HepG2 (cell line): Measurements from ENCODE around the gene SLC51B. TPM values are rescaled to one million over a fixed set of nuclear protein-coding genes. Genes with fewer than 3 reads are reported as not detected.

Experiments
- BORCS8-MEF2B ChIP-seq: sonication (generic); formaldehyde crosslinking; IDR thresholded peaks from 2 replicates; pipeline ENCODE4 v1.8.0; 2022; ENCODE audit warnings: mild to moderate bottlenecking, missing genetic modification reagents
- DZIP1 ChIP-seq: sonication (generic); formaldehyde crosslinking; IDR thresholded peaks from 2 replicates; pipeline ENCODE4 v1.5.0; 2020; ENCODE audit warnings: mild to moderate bottlenecking, missing genetic modification reagents
- GLI4 ChIP-seq: sonication (generic); formaldehyde crosslinking; IDR thresholded peaks from 2 replicates; pipeline ENCODE4 v1.5.1; 2020; ENCODE audit warnings: missing genetic modification reagents, mild to moderate bottlenecking, moderate library complexity, borderline replicate concordance
- HOXA3 ChIP-seq: sonication (generic); formaldehyde crosslinking; IDR thresholded peaks from 2 replicates; pipeline ENCODE4 v1.5.0; 2020; ENCODE audit warnings: missing genetic modification reagents
- KDM2A ChIP-seq: sonication (generic); formaldehyde crosslinking; IDR thresholded peaks from 2 replicates; pipeline ENCODE4 v1.4.0; 2020; ENCODE audit warnings: low read depth, missing genetic modification reagents, borderline replicate concordance
- MED8 ChIP-seq: sonication (generic); formaldehyde crosslinking; IDR thresholded peaks from 2 replicates; pipeline ENCODE4 v1.8.1; 2023; ENCODE audit warnings: mild to moderate bottlenecking, missing genetic modification reagents; ENCODE audit not compliant: insufficient replicate concordance
- PAF1 ChIP-seq: IDR thresholded peaks from 2 replicates; pipeline ENCODE4 v1.6.1; 2016; ENCODE audit warnings: missing genetic modification reagents, missing compliant biosample characterization
- SP5 ChIP-seq: IDR thresholded peaks from 2 replicates; pipeline ENCODE4 v1.6.1; 2016; ENCODE audit warnings: low read depth, borderline replicate concordance
- YY1 ChIP-seq: IDR thresholded peaks from 2 replicates; pipeline ENCODE4 v1.6.1; 2011; ENCODE audit warnings: low read length, low read depth, moderate library complexity, mild to moderate bottlenecking; ENCODE audit not compliant: insufficient read depth, insufficient replicate concordance
- ZC3H13 ChIP-seq: sonication (generic); formaldehyde crosslinking; IDR thresholded peaks from 2 replicates; pipeline ENCODE4 v1.8.1; 2023; ENCODE audit warnings: mild to moderate bottlenecking, missing genetic modification reagents, moderate library complexity
- ZNF468 ChIP-seq: sonication (generic); formaldehyde crosslinking; IDR thresholded peaks from 2 replicates; pipeline ENCODE4 v1.8.0; 2022; ENCODE audit warnings: mild to moderate bottlenecking, moderate library complexity, missing genetic modification reagents
- ZNF543 ChIP-seq: sonication (generic); formaldehyde crosslinking; IDR thresholded peaks from 2 replicates; pipeline ENCODE4 v1.4.0; 2020; ENCODE audit warnings: mild to moderate bottlenecking, missing genetic modification reagents
- ZNF674 ChIP-seq: sonication (generic); formaldehyde crosslinking; IDR thresholded peaks from 2 replicates; pipeline ENCODE4 v1.5.0; 2020; ENCODE audit warnings: low read depth, mild to moderate bottlenecking, missing genetic modification reagents
- ZNF768 ChIP-seq: sonication (generic); formaldehyde crosslinking; IDR thresholded peaks from 2 replicates; pipeline ENCODE4 v1.4.0; 2020; ENCODE audit warnings: missing genetic modification reagents
- ZNF781 ChIP-seq: sonication (generic); formaldehyde crosslinking; IDR thresholded peaks from 2 replicates; pipeline ENCODE4 v1.5.1; 2020; ENCODE audit warnings: borderline replicate concordance, mild to moderate bottlenecking, missing genetic modification reagents; ENCODE audit errors: not compliant biosample characterization
- ZXDC ChIP-seq: sonication (generic); formaldehyde crosslinking; IDR thresholded peaks from 2 replicates; pipeline ENCODE4 v1.5.0; 2020; ENCODE audit warnings: mild to moderate bottlenecking, missing genetic modification reagents
- polyA plus RNA-seq, 8 experiments: library from polyadenylated mRNA; depleted of rRNA in 3 of 8; stranded (reverse) in 7 of 8; unstranded in 1 of 8; fragments of >200 nt; fragmentation: Illumina TruSeq in 4 of 8; extraction: Trizol in 4 of 8; gene quantifications; 2 replicates each; pipeline versions ENCODE4 v1.2.1 to v1.2.3, GENCODE V29; 2011 to 2016; ENCODE audit warnings: low read depth in 4 of 8, missing spikeins in 1 of 8, mixed read lengths in 1 of 8; ENCODE audit not compliant: insufficient read depth in 1 of 8
- total RNA-seq, 5 experiments: library from RNA; depleted of rRNA; stranded (reverse); fragments of >200 nt; fragmentation: Illumina TruSeq; extraction: Trizol; gene quantifications; 2 replicates each; pipeline ENCODE4 v1.2.3, GENCODE V29; 2016; ENCODE audit warnings: low read depth in 1 of 5

Gene SLC51B
- total and polyA plus RNA-seq, 2 of the 13 experiments (the other 11 are each of a cell fraction or from before 2014, with no cell fraction given): 14.9 to 17.1 TPM

DNA sequence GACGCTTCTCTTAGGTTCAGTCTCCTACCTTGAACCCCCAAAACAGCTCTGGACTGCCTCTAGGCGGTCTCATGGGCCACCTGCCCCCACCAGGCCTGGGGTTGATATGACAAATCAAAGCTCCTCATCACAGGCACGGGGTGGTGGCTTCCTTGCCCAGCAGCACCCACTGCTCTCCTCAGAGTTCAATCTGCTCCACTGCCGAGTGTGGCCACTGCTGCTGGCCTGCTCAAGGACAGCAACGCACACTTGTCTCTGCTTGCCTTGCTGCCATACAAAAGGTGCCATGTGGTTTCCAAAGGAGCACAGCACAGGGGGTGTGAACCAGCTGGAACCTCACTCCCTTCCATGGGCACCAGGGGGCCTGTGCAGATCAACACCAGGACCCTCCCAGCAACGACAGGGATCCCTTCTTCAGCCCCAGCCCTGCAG is 41.5 kb downstream of the SLC51B start (continued):
- TF ChIP-seq ZXDC (CRISPR knock-in tag): peak; percentile 35; the same call in 1 of the 2 replicates
- TF ChIP-seq GLI4: no peak
- no peak for TF ChIP-seq ZNF768
- TF ChIP-seq YY1: no peak
- TF ChIP-seq HOXA3: no peak
- no peak for TF ChIP-seq ZC3H13 (CRISPR knock-in tag)
- no peak for TF ChIP-seq DZIP1 (CRISPR knock-in tag)
- TF ChIP-seq BORCS8-MEF2B (CRISPR knock-in tag): no peak
- no peak for TF ChIP-seq SP5
- no peak for TF ChIP-seq ZNF781 (CRISPR knock-in tag)
- no peak for TF ChIP-seq ZNF543 (CRISPR knock-in tag)
- no peak for TF ChIP-seq ZNF674 (CRISPR knock-in tag)
- no peak for TF ChIP-seq ZNF468
- no peak for TF ChIP-seq PAF1 (CRISPR knock-in tag)
- TF ChIP-seq MED8: no peak
- TF ChIP-seq KDM2A (CRISPR knock-in tag): peak; percentile 14; the same call in 1 of the 2 replicates
